H9 (cell line): ENCODE results near the gene ZCWPW2. TPM values are rescaled to one million over a fixed set of nuclear protein-coding genes. Genes with fewer than 3 reads are reported as not detected.

Source experiments
- DNase-seq: peaks from one replicate; pipeline ENCODE4 v3.0.0-alpha.2; 2017
- H2AFZ ChIP-seq: one replicate; pipeline ENCODE4 v1.6.1; 2013; ENCODE audit warnings: mild to moderate bottlenecking, low read length, control low read depth, moderate library complexity
- H2AK5ac ChIP-seq: 2 replicates; pipeline ENCODE4 v1.6.1; 2013; ENCODE audit warnings: low read length, control low read depth, mixed read lengths; ENCODE audit not compliant: insufficient read length
- H2BK120ac ChIP-seq: one replicate; pipeline ENCODE4 v1.6.1; 2013; ENCODE audit warnings: low read depth, mild to moderate bottlenecking, low read length, control low read depth, inconsistent platforms; ENCODE audit not compliant: poor library complexity, severe bottlenecking
- H2BK12ac ChIP-seq: 2 replicates; pipeline ENCODE4 v1.6.1; 2013; ENCODE audit warnings: low read length, control low read depth, mixed read lengths, low read depth; ENCODE audit not compliant: insufficient read length
- H2BK15ac ChIP-seq: 2 replicates; pipeline ENCODE4 v1.6.1; 2013; ENCODE audit warnings: low read depth, low read length, control low read depth
- H2BK20ac ChIP-seq: one replicate; pipeline ENCODE4 v1.6.1; 2013; ENCODE audit warnings: low read depth, mild to moderate bottlenecking, low read length, control low read depth, inconsistent platforms; ENCODE audit not compliant: poor library complexity, severe bottlenecking
- H2BK5ac ChIP-seq: 2 replicates; pipeline ENCODE4 v1.6.1; 2013; ENCODE audit warnings: low read length, control low read depth, mixed read lengths; ENCODE audit not compliant: insufficient read length
- H3K14ac ChIP-seq: 2 replicates; pipeline ENCODE4 v1.6.1; 2013; ENCODE audit warnings: low read length, control low read depth; ENCODE audit not compliant: insufficient read depth
- H3K18ac ChIP-seq: 2 replicates; pipeline ENCODE4 v1.6.1; 2013; ENCODE audit warnings: low read depth, mild to moderate bottlenecking, mixed read lengths, low read length, control low read depth; ENCODE audit not compliant: insufficient read length
- H3K23ac ChIP-seq: 2 replicates; pipeline ENCODE4 v1.6.1; 2013; ENCODE audit warnings: low read length, control low read depth, mixed read lengths, low read depth; ENCODE audit not compliant: insufficient read length
- H3K23me2 ChIP-seq: 2 replicates; pipeline ENCODE4 v1.6.1; 2013; ENCODE audit warnings: low read depth, mild to moderate bottlenecking, mixed read lengths, low read length, control low read depth; ENCODE audit not compliant: insufficient read length, poor library complexity, severe bottlenecking
- H3K27ac ChIP-seq: 2 replicates; pipeline ENCODE4 v1.5.1; 2013; ENCODE audit warnings: low read length, control low read depth, mixed read lengths, low read depth; ENCODE audit not compliant: insufficient read length
- H3K27me3 ChIP-seq: 2 replicates; pipeline ENCODE4 v1.6.1; 2013; ENCODE audit warnings: low read length, control low read depth, inconsistent platforms; ENCODE audit not compliant: insufficient read depth
- H3K4ac ChIP-seq: 2 replicates; pipeline ENCODE4 v1.6.1; 2013; ENCODE audit warnings: low read depth, mild to moderate bottlenecking, control low read depth, inconsistent platforms, low read length, moderate library complexity
- H3K4me1 ChIP-seq: 2 replicates; pipeline ENCODE4 v1.6.1; 2013; ENCODE audit warnings: low read length, control low read depth, inconsistent platforms; ENCODE audit not compliant: insufficient read depth
- H3K4me2 ChIP-seq: 2 replicates; pipeline ENCODE4 v1.6.1; 2013; ENCODE audit warnings: low read length, control low read depth, mixed read lengths; ENCODE audit not compliant: insufficient read length, insufficient read depth
- H3K56ac ChIP-seq: 2 replicates; pipeline ENCODE4 v1.6.1; 2013; ENCODE audit warnings: low read depth, mild to moderate bottlenecking, mixed read lengths, low read length, control low read depth; ENCODE audit not compliant: insufficient read length
- H3K79me1 ChIP-seq: 2 replicates; pipeline ENCODE4 v1.6.1; 2013; ENCODE audit warnings: low read depth, mild to moderate bottlenecking, moderate library complexity, low read length, control low read depth, inconsistent platforms; ENCODE audit not compliant: insufficient read depth, poor library complexity, severe bottlenecking
- H3K79me2 ChIP-seq: 2 replicates; pipeline ENCODE4 v1.6.1; 2013; ENCODE audit warnings: low read length, control low read depth, inconsistent platforms; ENCODE audit not compliant: insufficient read depth
- H3K9ac ChIP-seq: 2 replicates; pipeline ENCODE4 v1.6.1; 2013; ENCODE audit warnings: low read length, control low read depth, mixed read lengths; ENCODE audit not compliant: insufficient read length; ENCODE audit errors: extremely low read depth
- H3K9me3 ChIP-seq: one replicate; pipeline ENCODE4 v1.6.1; 2013; ENCODE audit warnings: low read depth, low read length, inconsistent platforms; ENCODE audit not compliant: control insufficient read depth
- H3T11ph ChIP-seq: one replicate; pipeline ENCODE4 v1.6.1; 2013; ENCODE audit warnings: mild to moderate bottlenecking, low read length, control low read depth, inconsistent platforms
- H4K20me1 ChIP-seq: one replicate; pipeline ENCODE4 v1.6.1; 2013; ENCODE audit not compliant: control insufficient read depth, insufficient read length, insufficient read depth
- H4K5ac ChIP-seq: 2 replicates; pipeline ENCODE4 v1.6.1; 2013; ENCODE audit warnings: low read depth, mild to moderate bottlenecking, mixed read lengths, low read length, control low read depth; ENCODE audit not compliant: insufficient read length
- H4K8ac ChIP-seq: replicated peaks from 2 replicates; pipeline ENCODE4 v1.6.1; 2013; ENCODE audit warnings: low read length, control low read depth, mixed read lengths, low read depth; ENCODE audit not compliant: insufficient read length
- H4K91ac ChIP-seq: 2 replicates; pipeline ENCODE4 v1.6.1; 2013; ENCODE audit warnings: low read depth, mild to moderate bottlenecking, moderate library complexity, mixed read lengths, low read length, control low read depth; ENCODE audit not compliant: insufficient read length
- H3K27ac Mint-ChIP-seq, 3 experiments: 2 replicates in 2 of 3; 3 replicates in 1 of 3; pipeline ENCODE4 v1.8.0; 2020 to 2021; ENCODE audit warnings: mixed read lengths in 3 of 3, mild to moderate bottlenecking in 1 of 3, moderate library complexity in 1 of 3
- H3K27me3 Mint-ChIP-seq: 2 replicates; pipeline ENCODE4 v1.8.0; 2021; ENCODE audit warnings: low read depth, mild to moderate bottlenecking, moderate library complexity, mixed read lengths
- H3K36me3 Mint-ChIP-seq, 3 experiments: 2 replicates in 2 of 3; 3 replicates in 1 of 3; pipeline ENCODE4 v1.8.0; 2020 to 2021; ENCODE audit warnings: low read depth in 3 of 3, mixed read lengths in 3 of 3; ENCODE audit not compliant: insufficient read depth in 1 of 3
- H3K4me1 Mint-ChIP-seq, 2 experiments: 2 replicates each; pipeline ENCODE4 v1.8.0; 2020; ENCODE audit warnings: mixed read lengths in 2 of 2
- H3K4me3 Mint-ChIP-seq, 2 experiments: 2 replicates in 1 of 2; 3 replicates in 1 of 2; pipeline ENCODE4 v1.8.0; 2020 to 2021; ENCODE audit warnings: mild to moderate bottlenecking in 2 of 2, mixed read lengths in 2 of 2, moderate library complexity in 1 of 2
- H3K9me3 Mint-ChIP-seq, 2 experiments: 2 replicates in 1 of 2; 3 replicates in 1 of 2; pipeline ENCODE4 v1.8.0; 2020; ENCODE audit warnings: mild to moderate bottlenecking in 2 of 2, mixed read lengths in 2 of 2, moderate library complexity in 1 of 2
- WGBS: extraction: QIAGEN DNeasy Blood & Tissue Kit; methylation state at CpG from one replicate; pipeline ENCODE4 v1.1.7; 2013; ENCODE audit warnings: missing lambda C conversion rate, low lambda C conversion rate, mixed read lengths; ENCODE audit not compliant: insufficient read length; ENCODE audit errors: extremely low coverage; 5-methylcytosine and 5-hydroxymethylcytosine counted together
- total RNA-seq: library from RNA; stranded (reverse); gene quantifications from 2 replicates; pipeline ENCODE4 v1.2.1, GENCODE V29; 2021
- TF ChIP-seq, protein P1 (sequence below): fragments of 200-600 bp; sonication (generic); conservative IDR thresholded peaks from 3 replicates; pipeline ENCODE4 v1.8.0; 2021; ENCODE audit warnings: antibody characterized with exemption, mild to moderate bottlenecking

Gene ZCWPW2
- total RNA-seq, 1 experiment from 2014 or later: 0.35 TPM

DNA sequence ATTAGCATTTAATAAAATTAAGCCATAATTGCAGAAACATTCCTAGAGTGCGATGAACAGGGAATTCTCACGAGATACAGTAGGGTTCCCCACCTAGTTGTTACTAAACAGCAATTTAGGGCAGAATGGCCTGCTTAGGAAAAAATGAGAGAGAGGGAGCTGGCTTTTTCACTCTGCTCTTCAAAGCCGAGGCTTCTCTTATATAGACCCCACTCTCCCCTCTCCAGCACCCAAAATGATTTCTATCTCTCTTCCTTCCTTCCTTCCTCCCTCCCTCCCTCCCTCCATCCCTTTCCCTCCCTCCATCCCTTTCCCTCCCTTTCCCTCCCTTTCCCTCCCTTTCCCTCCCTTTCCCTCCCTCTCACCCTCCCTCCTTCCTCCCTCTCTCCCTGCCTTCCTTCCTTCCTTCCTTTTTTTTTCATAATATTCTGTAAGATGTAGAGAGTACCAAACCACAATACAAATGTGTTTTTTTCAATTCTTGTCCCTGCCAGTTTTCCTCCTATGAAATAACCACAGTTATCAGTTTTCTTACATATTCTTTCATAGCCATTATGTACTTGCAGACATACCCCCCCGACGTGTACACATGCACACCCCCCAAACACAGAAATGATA, 48.1 kb upstream of the ZCWPW2 start:
- Mint-ChIP-seq H3K4me1 (peaks cover 5% of the 10 kb centered on the region in 2 experiments; a peak in 2 of 4 replicates), H3K9me3 (no peaks in the 10 kb centered on the region), H3K27ac (no peak overlapping the region), H3K4me3 (no peak overlapping the region), H3K36me3 (peaks cover 0 to 3% (median 0%) of the 10 kb centered on the region in 3 experiments; a peak in 1 of 7 replicates), H3K27me3 (no peaks in the 10 kb centered on the region)
- Histone ChIP-seq H3K27me3 (no peaks in the 10 kb centered on the region), H2BK5ac (no peak overlapping the region), H2BK12ac (no peak overlapping the region), H2BK20ac (no peak overlapping the region), H3K4me2 (no peak overlapping the region), H4K91ac (no peak overlapping the region), H4K8ac (no peak overlapping the region), H3K79me1 (no peaks in the 10 kb centered on the region), H3K14ac (no peak overlapping the region), H3T11ph (no peak overlapping the region), H3K23me2 (no peaks in the 10 kb centered on the region), H2AK5ac (no peak overlapping the region), H3K27ac (no peak overlapping the region), H3K23ac (no peak overlapping the region), H3K9ac (no peak overlapping the region), H3K18ac (no peak overlapping the region), H2BK120ac (no peak overlapping the region), H3K79me2 (no peaks in the 10 kb centered on the region), H3K9me3 (no peaks in the 10 kb centered on the region), H4K5ac (no peak overlapping the region), H3K4me1 (no peaks in the 10 kb centered on the region), H2AFZ (no peak overlapping the region), H2BK15ac (no peak overlapping the region), H3K4ac (no peak overlapping the region), H3K56ac (no peak overlapping the region), H4K20me1 (no peaks in the 10 kb centered on the region)
- DNase-seq: no peak
- no CpG with 5 or more reads among the region's 5 CpGs for WGBS
- TF ChIP-seq, protein P1, sequence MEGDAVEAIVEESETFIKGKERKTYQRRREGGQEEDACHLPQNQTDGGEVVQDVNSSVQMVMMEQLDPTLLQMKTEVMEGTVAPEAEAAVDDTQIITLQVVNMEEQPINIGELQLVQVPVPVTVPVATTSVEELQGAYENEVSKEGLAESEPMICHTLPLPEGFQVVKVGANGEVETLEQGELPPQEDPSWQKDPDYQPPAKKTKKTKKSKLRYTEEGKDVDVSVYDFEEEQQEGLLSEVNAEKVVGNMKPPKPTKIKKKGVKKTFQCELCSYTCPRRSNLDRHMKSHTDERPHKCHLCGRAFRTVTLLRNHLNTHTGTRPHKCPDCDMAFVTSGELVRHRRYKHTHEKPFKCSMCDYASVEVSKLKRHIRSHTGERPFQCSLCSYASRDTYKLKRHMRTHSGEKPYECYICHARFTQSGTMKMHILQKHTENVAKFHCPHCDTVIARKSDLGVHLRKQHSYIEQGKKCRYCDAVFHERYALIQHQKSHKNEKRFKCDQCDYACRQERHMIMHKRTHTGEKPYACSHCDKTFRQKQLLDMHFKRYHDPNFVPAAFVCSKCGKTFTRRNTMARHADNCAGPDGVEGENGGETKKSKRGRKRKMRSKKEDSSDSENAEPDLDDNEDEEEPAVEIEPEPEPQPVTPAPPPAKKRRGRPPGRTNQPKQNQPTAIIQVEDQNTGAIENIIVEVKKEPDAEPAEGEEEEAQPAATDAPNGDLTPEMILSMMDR: no peak
